Epidermal melanocyte (primary cell): ENCODE measurements around the gene PPFIBP1.

Experiments
- DNase-seq: peaks from one replicate; pipeline ENCODE4 v3.0.0; 2011; ENCODE audit warnings: low spot score; ENCODE audit not compliant: insufficient read length

PPFIBP1 gene

DNA sequence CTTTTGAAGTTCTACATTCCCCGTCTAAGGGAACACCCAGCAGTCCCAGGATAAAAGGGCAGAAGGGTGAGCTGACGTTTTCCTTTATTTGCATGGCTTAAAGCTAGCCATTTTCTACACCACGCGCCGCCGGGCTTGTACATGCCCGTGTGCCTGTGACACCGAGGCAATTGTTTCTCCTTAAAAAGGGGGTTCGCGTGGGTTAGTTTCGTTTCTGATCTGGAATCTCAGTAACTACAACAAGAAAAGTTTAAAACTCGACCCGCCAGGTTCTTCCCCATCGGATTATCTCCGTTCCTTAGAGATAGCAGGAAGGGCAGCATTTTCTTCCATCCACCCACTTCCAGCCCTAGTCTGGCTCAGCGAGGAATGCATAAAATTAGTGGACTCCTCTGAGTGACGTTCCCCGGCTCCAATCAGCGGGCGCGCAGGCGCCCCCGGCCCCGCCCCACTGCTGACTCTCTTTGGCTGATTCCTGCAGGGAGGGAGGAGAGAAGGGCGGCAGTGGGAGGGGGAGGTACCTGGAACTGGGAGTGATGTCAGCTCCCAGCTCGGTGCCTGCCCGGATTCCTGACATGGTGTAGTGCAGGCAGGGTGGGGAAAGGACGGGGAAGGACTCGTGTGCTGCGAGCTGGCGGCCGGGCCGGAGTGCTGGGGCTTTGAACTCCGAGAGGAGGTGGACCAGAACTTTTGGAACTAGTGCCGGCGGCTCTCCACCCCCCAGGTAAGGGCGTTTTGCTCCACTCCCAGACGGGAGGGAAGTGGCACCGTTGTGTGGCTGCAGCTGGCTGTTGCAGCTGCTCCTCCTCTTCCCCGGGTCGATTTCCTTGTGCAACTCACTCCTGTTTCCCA, at the start of gene PPFIBP1:
PPFIBP1 (plus strand) TSS at position 565 of the 852 bp plus-strand sequence. CDS start 109,191 bp downstream, outside the sequence.
- peak; percentile 94 for DNase-seq

GRCh38 chr12:27474344-27474743, 49.7 kb upstream of the PPFIBP1 start:
- DNase-seq = peak; percentile 46

DNA sequence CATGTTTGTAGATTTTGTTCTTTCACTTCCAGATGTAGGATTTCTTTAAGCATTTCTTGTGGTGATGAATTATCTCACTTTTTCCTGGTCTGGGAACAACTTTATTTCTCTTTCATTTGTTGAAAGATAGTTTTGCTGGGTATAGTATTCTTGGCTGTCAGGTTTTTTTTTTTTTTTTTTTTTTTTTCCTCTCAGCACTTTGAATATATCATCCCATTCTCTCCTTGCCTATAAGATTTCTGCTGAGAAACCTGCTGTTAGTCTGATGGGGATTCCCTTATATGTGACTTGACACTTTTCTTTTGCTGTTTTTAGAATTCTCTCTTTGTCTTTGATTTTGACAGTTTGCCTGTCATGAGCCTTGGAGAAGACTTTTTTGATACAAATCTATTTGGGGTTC, 47.0 kb upstream of the PPFIBP1 start:
- no peak for DNase-seq

GRCh38 chr12:27478949-27479348, 45.1 kb upstream of the PPFIBP1 start:
- DNase-seq = no peak

- DNase-seq = no peak
Observed at GRCh38 chr12:27480016-27480415, 44.0 kb upstream of the PPFIBP1 start.

DNA sequence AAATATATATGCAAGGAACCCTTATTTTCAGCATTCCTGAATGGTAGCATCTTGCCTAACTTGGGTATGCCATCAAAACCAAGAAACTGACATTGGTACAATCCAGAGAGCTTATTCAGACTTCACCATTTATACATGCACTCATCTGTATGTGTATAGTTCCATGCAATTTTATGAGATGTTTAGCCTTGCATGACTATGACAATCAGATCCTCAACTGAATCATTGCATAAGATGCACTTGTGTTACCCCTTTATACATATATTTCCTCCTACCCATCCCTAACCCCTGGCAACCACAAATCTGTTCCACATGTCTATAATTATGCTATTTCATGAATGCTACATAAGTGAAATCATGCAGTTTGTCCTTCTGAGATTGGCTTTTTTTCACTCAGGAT, 37.0 kb upstream of the PPFIBP1 start:
- DNase-seq = no peak

DNA sequence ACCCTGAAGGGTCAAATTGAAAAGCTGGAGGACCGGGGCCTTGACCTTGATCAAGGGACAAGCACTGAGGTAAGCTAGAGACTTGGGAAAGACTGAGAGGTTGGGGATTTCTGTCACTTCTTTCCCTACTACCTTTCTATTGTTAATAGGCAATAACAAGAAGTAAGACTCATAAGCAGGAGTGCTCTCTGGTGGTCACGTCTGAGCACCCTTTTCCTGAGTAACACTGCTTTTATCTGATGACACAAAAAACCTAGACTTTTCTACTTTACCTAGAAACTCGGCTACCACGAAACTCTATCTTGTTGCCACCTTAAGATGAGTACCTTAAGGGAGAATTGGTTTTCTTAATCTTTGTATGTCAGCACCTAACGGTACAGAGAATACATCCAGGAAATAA, 35.5 kb upstream of the PPFIBP1 start:
- no peak for DNase-seq

DNA sequence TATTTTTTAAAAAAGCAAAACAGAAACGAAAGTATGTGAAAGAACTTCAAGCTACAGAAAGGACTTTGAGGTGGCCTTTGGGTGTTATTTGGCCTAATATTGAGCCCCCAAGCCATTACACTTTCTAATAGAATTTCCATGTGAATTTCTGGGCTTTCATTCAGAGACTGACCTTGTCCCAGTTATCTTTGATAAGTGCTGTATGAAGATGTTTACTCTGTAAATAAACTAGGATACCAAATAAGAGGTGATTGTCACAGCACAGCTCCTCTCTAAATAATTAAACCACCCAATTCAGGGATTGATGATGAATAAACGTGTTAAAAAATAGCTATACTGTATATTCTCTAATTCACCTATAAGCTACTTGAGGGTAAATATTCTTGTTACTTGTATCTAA, 32.8 kb upstream of the PPFIBP1 start:
- no peak for DNase-seq

GRCh38 chr12:27493260-27493940, 30.6 kb upstream of the PPFIBP1 start:
- DNase-seq = no peak

DNA sequence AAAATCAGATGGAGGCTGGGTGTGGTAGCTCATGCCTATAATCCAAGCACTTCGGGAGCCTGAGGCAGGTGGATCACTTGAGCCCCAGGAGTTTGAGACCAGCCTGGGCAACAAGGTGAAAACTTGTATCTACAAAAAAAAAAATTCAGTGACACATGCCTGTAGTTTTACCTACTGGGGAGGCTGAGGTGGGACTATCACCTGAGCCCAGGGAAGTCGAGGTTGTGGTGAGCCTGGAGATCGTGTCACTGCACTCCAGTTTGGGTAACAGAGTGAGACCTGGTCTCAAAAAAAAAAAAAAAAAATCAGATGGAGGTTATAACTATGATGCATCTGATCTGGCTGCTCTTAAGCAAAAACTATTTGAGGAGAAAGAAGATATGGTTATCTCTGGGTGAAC, 26.6 kb upstream of the PPFIBP1 start:
- no peak for DNase-seq

GRCh38 chr12:27498149-27498548, 25.9 kb upstream of the PPFIBP1 start:
- no peak for DNase-seq

DNA sequence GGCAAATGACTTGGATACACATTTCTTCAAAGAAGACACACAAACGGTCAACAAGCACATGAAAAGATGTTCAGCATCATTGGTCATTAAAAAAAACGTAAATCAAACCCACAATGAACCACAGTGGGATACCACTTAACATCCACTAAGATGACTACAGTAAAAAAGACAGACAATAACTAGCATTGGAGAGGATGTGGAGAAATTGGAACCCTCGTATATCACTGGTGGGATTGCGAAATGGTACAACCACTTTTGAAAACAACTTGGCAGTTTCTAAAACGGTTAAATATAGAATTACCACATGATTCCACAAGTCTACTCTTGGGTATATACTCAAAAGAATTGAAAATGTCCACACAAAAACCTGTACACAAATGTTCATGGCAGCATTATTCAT, 25.2 kb upstream of the PPFIBP1 start:
- DNase-seq = no peak

DNA sequence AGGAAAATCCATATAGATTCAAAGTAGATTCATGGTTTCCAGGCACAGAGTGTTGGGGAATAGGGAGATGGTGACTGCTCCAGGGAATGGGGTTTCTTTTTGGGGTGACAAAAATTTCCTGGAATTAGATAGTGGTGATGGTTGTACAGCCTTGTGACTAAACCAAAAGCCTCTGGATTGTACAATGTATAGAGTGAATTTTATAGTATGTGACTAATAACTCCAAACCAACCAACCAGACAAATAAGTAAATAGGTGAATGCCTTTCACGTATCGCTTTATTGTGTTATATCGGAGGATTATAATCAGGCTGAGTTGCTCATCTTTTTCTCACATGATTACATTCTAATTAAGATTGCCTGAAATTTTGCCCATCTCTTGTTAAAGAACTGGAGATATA, 24.6 kb upstream of the PPFIBP1 start:
- no peak for DNase-seq

DNA sequence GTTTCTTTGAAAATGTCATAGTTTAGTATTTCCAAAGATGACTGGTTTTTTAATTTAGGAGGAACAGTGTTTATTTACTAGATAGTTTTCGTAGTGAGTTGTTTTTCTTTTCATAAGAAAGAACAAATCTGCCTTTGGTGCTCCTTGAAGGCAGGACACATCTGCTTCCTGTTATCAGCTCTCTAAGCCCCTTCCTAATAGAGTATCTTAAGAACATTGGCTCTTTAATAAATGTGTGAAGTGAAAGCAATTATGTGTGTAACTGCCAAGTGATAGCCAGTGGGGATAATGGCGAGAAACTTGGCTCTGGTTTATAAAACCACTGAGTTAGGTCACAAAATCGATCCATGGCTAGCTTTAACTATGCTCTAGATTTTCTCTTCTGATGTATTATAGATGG, 23.5 kb upstream of the PPFIBP1 start:
- DNase-seq = no peak

- no peak for DNase-seq
Observed at GRCh38 chr12:27502021-27502435, 22.0 kb upstream of the PPFIBP1 start.

DNA sequence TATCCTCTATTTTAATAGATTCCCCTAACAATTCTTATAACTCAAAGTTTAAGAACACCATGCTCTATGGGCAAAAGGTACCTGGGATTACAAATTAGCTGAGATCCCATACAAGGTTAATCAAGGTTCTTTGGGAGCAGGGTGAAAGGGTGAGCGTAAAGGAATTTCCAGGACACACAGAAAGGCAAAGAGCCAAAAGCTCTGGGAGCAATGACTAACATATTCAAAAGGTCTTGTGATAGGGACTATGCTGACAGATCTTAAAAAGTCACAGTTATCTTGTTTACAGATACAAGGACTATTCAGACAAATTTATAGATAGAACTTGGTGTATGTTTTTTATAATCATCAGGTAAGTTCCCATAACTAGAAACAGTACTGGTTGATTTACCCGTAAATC, 19.5 kb upstream of the PPFIBP1 start:
- no peak for DNase-seq

- DNase-seq = peak; percentile 24
Observed at GRCh38 chr12:27505109-27505508, 18.9 kb upstream of the PPFIBP1 start.

DNA sequence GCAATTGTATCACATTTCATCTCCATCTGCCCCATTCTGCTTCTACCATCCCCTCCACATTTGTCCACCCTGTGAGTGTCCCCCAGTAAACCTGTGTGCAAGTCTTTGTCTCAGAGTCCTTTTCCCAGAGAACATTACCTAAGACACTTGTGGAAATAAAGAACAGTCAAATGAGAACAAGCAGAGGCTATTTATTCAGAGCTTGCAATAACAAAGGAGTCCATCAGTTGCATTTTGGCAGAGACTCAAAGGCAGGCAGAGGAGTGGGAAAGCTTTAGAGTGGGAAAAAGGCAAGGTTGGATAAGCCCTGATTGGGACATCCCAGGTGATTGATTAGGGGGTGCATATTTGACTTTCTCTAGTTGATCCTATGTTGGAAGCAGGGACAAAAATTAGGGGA, 18.2 kb upstream of the PPFIBP1 start:
- no peak for DNase-seq

GRCh38 chr12:27506645-27507189, 17.3 kb upstream of the PPFIBP1 start:
- no peak for DNase-seq

DNA sequence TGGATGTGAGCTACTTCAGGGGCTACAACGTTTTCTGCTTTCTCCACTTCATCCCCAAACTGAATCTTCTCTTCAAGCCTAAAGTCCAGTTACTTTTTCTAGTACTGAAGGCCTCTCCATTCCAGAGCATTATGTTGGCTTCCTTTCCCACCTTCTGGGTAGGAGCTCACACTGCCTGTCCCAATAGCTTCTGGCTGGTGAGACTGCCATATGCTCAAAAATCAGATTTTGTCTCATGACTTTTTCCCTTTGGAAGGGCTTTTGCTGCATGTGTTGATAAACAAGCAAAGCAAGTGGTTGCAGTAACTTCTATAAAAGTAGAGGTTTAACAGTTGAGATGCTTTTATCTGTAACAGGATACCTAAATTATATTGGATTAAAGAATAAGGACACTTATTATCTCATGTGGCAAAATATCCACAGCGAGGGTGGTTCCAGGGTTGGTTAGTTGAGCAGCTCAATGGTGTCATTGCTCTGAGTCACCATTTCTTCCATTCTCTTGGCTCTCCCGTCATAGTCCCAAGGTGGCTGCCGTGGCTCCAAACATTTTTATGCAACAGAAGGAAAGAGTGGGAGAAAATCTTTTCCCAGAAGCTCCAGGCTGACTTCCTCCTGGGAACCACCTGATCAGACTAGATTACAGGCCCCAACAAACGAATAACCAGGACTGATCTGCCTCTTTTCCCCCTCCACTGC, 15.1 kb upstream of the PPFIBP1 start:
- DNase-seq = no peak

DNA sequence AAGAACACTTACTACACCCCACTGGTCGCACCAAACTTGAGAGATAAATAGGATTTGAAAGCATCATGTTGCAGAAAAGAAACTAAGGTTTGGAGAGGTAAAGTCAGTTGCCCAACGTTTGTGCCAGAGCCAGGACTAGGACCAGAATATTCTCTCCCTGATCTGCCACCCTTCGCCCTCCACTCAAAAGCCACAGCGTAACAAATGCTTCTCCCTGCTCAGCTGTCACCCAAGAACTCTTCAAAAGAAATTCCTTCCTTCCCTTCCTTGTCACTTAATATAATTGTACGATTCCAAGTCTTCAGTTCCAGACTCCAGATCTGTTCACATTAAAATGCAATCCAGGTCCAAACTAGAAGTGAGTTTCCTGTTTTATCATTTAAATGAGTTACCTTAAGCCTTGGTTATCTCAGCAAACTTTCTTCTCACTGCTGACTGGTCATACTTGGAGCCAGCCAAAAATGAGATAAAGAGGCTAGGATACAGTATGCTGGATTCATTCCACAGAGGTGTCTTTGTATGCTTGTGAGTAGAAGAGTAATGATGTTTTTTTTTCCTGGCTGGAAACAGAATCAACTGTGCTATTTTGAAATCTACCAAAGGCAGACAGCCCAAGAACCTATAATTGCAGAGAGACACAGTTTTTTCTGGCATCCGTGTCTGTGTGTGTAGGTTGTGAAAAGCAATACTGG, 12.8 kb upstream of the PPFIBP1 start:
- no peak for DNase-seq
